Aorta (tissue), 5 donors: ENCODE data around the gene UVSSA. TPM values are rescaled to one million over a fixed set of nuclear protein-coding genes. Genes with fewer than 3 reads are reported as not detected.
A peak's percentile ranks its signal among the peaks of the same experiment; 100 is the strongest.
"Not testable (repeated sequence)": the region's sequence is repeated elsewhere in the genome, so short reads cannot be mapped to it uniquely, and the experiment has no call there.

ENCODE experiments used
- ATAC-seq: fragments of 200-7000 bp; cut with Tn5 transposase; one replicate; pipeline ENCODE4 v1.9.1; 2022; ENCODE audit warnings: moderate library complexity; ENCODE audit not compliant: low FRiP score
- DNase-seq, 2 donors: peaks; one replicate each; pipeline ENCODE4 v3.0.0-alpha.2; 2020
- H3K27ac ChIP-seq, 2 donors: one replicate each; pipeline ENCODE4 v1.5.1; 2013; ENCODE audit warnings: low read length in 2 of 2, mild to moderate bottlenecking in 2 of 2, moderate library complexity in 2 of 2, control low read depth in 1 of 2, inconsistent platforms in 1 of 2, low read depth in 1 of 2
- H3K27me3 ChIP-seq, 2 donors: one replicate each; pipeline ENCODE4 v1.6.1; 2013; ENCODE audit warnings: control low read depth in 1 of 2, low read length in 1 of 2, mild to moderate bottlenecking in 1 of 2, moderate library complexity in 1 of 2; ENCODE audit not compliant: insufficient read depth in 2 of 2, control insufficient read depth in 1 of 2
- H3K36me3 ChIP-seq, 2 donors: one replicate each; pipeline ENCODE4 v1.6.1; 2013; ENCODE audit warnings: control low read depth in 1 of 2, low read length in 1 of 2, mild to moderate bottlenecking in 1 of 2; ENCODE audit not compliant: insufficient read depth in 2 of 2, control insufficient read depth in 1 of 2
- H3K4me1 ChIP-seq, 2 donors: one replicate each; pipeline ENCODE4 v1.6.1; 2013; ENCODE audit warnings: low read length in 2 of 2, control low read depth in 1 of 2, mild to moderate bottlenecking in 1 of 2, moderate library complexity in 1 of 2; ENCODE audit not compliant: insufficient read depth in 2 of 2, control insufficient read depth in 1 of 2
- H3K4me3 ChIP-seq, 2 donors: one replicate each; pipeline ENCODE4 v1.5.1; 2013; ENCODE audit warnings: low read length in 2 of 2, control low read depth in 1 of 2, mild to moderate bottlenecking in 1 of 2
- H3K9me3 ChIP-seq: one replicate; pipeline ENCODE4 v1.6.1; 2013; ENCODE audit warnings: mild to moderate bottlenecking, low read length; ENCODE audit not compliant: control insufficient read depth
- WGBS, 2 donors: extraction: QIAGEN DNeasy Blood & Tissue Kit; methylation state at CpG; one replicate each; pipeline ENCODE4 v1.1.7; 2013; 5-methylcytosine and 5-hydroxymethylcytosine counted together
- intact Hi-C, 2 donors: fragments of 100-400 bp; cut with DNase I; formaldehyde crosslinking; loops; one replicate each; pipeline versions ENCODE4 v1.14.2 to v1.15.0; 2022
- polyA plus RNA-seq, 2 donors: library from polyadenylated mRNA; stranded (reverse); fragments of 200-250 nt; gene quantifications; one replicate each; pipeline ENCODE4 v1.2.3, GENCODE V29; 2013
- total RNA-seq, 2 donors: library from RNA; stranded (reverse); fragmentation: NEBNext Ultra II Directional; extraction: Animal tissue kit (Norgen Biotek cat#: 25700); gene quantifications; one replicate each; pipeline ENCODE4 v1.2.1, GENCODE V29; 2021
- donor health status: healthy with polysubstance abuse.
- donor health status: Bipolar disorder and iron deficiency.
- donor health status: DM: no; HTN: no; CAD: no.
- donor health status: DM: no; HTN: no; CAD: no.
- donor health status: DM: yes; HTN: yes; CAD: no.

The UVSSA gene
- total and polyA plus RNA-seq, 4 donors = 2.3 to 33.5 (median 16.3) TPM

GRCh38 chr4:1329408-1330371 is 17.3 kb upstream of the UVSSA start:
- H3K9me3 ChIP-seq = no peaks in the 10 kb centered on the region
- peaks cover 0 to 6% of the 10 kb centered on the region in 2 donors for H3K36me3 ChIP-seq
- no peaks in the 10 kb centered on the region for H3K27me3 ChIP-seq
- H3K4me3 ChIP-seq = no peak overlapping the region
- 86% methylated on average over 31 to 34 of the region's 34 CpGs for WGBS, 2 donors
- no peak overlapping the region for H3K27ac ChIP-seq
- intact Hi-C loops = no loop called here
- DNase-seq (no peak), ATAC-seq (no peak)
- no peaks in the 10 kb centered on the region for H3K4me1 ChIP-seq

GRCh38 chr4:1330761-1331590 is 16.0 kb upstream of the UVSSA start:
- WGBS, 2 donors = 85 to 87% methylated on average over 31 to 34 of the region's 34 CpGs
- Histone ChIP-seq H3K27ac (no peak overlapping the region), H3K27me3 (no peaks in the 10 kb centered on the region), H3K9me3 (no peaks in the 10 kb centered on the region), H3K36me3 (peaks cover 0 to 6% of the 10 kb centered on the region in 2 donors), H3K4me3 (no peak overlapping the region), H3K4me1 (no peaks in the 10 kb centered on the region)
- ATAC-seq = peak; percentile 3
- intact Hi-C loops = no loop called here
- no peak for DNase-seq

DNA sequence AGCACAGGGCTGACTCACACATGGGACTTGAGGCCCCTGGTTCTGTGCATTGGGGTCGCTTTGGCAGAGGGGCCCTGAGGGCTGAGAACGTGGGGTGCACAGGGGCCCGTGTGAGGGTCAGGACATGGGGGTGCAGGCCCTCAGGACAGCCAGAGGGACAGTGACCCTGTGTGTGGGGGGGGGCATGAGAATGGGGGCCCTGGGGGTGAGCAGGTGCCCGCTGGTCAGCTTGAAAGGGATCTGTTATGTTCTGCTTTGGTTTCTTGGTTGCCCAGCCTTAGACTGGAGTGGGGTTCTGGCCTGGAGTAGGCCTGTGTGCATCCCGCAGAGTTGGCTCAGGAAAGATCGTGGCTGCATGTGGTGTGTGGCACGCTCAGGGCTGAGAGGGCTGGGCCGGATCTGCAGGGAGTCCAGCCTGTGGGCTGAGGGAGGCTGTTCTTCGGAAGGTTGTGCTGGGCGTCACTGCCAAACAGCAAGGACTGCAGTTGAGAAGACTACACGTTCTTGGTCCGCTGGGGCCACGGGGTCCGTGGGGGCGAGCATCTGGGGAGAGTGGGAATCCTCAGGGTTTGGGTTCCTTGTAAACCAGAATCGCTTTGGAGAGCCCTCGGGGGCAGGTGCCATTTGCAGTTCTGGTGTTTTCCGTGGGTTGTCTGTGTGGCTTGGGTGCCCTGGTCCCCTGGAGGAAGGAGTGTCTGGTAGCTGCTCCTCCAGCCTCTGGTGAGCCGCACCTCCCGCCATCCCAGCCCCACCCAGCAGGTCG is 15.2 kb upstream of the UVSSA start:
- no peaks in the 10 kb centered on the region for H3K27me3 ChIP-seq
- no peaks in the 10 kb centered on the region for H3K9me3 ChIP-seq
- H3K4me1 ChIP-seq = no peaks in the 10 kb centered on the region
- intact Hi-C loops = no loop called here
- no peak for ATAC-seq
- WGBS, 2 donors = 84 to 85% methylated on average over 21 of the region's 21 CpGs
- no peak overlapping the region for H3K4me3 ChIP-seq
- H3K27ac ChIP-seq = no peak overlapping the region
- no peak for DNase-seq
- H3K36me3 ChIP-seq = peaks cover 0 to 6% of the 10 kb centered on the region in 2 donors

GRCh38 chr4:1332686-1333085 is 14.3 kb upstream of the UVSSA start:
- Histone ChIP-seq H3K36me3 (peaks cover 0 to 7% of the 10 kb centered on the region in 2 donors), H3K4me3 (no peak overlapping the region), H3K27ac (no peak overlapping the region), H3K4me1 (no peaks in the 10 kb centered on the region), H3K27me3 (no peaks in the 10 kb centered on the region), H3K9me3 (no peaks in the 10 kb centered on the region)
- WGBS, 2 donors = 51 to 60% methylated on average over 13 of the region's 13 CpGs
- DNase-seq (no peak), ATAC-seq (no peak)
- intact Hi-C loops = no loop called here

- Histone ChIP-seq H3K4me1 (no peaks in the 10 kb centered on the region), H3K27ac (no peak overlapping the region), H3K9me3 (no peaks in the 10 kb centered on the region), H3K4me3 (no peak overlapping the region), H3K27me3 (no peaks in the 10 kb centered on the region), H3K36me3 (peaks cover 0 to 12% of the 10 kb centered on the region in 2 donors)
- intact Hi-C loops = no loop called here
- DNase-seq (peak in 1 of 2 donors; percentile 72), ATAC-seq (no peak)
- WGBS, 2 donors = 90 to 92% methylated on average over 8 of the region's 8 CpGs
These were observed 13.8 kb upstream of the UVSSA start for GRCh38 chr4:1333256-1333655.

GRCh38 chr4:1333851-1334578 is 13.0 kb upstream of the UVSSA start:
- DNase-seq, H3K4me3 ChIP-seq, H3K4me1 ChIP-seq, H3K27ac ChIP-seq, intact Hi-C loops, H3K9me3 ChIP-seq, ATAC-seq, H3K27me3 ChIP-seq: not testable (repeated sequence)
- H3K36me3 ChIP-seq = peaks cover 0 to 12% of the 10 kb centered on the region in 2 donors
- WGBS, 2 donors = 71 to 83% methylated on average over 11 of the region's 12 CpGs

DNA sequence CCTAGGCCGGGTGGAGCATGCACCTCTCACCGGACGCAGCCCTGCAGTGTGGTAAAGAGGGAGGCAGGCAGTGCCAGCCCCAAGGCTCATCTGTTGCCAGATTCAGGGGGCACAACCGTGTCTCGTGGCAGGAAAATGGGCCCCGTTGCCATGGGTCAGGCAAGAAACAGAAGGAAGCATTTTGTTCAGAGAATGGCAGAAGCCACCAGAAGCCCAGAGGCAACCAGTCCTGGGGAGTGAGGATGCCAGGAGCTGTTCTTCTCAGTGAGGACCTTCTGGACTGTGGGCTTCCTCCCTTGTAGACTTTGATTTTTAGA is 12.5 kb upstream of the UVSSA start:
- Histone ChIP-seq H3K36me3 (peaks cover 0 to 16% of the 10 kb centered on the region in 2 donors), H3K4me1 (no peaks in the 10 kb centered on the region), H3K27ac (no peak overlapping the region), H3K9me3 (no peaks in the 10 kb centered on the region), H3K27me3 (no peaks in the 10 kb centered on the region), H3K4me3 (no peak overlapping the region)
- intact Hi-C loops = no loop called here
- 87 to 92% methylated on average over 6 of the region's 6 CpGs for WGBS, 2 donors
- no peak for ATAC-seq
- no peak for DNase-seq
